Skin epidermis (tissue), 12 donors: ENCODE data around the gene CLPTM1L.

Source experiments
- H3K27ac ChIP-seq, 21 experiments: fragments of 200-600 bp; sonication (generic) in 11 of 21; one replicate each; pipeline ENCODE4 v1.5.0; 2020; ENCODE audit warnings: mild to moderate bottlenecking in 3 of 21, inconsistent platforms in 2 of 21, moderate library complexity in 2 of 21
- H3K4me3 ChIP-seq, 7 experiments: fragments of 200-600 bp; sonication (generic) in 2 of 7; one replicate each; pipeline ENCODE4 v1.5.0; 2020; ENCODE audit warnings: inconsistent platforms in 2 of 7, mild to moderate bottlenecking in 2 of 7, moderate library complexity in 1 of 7

CLPTM1L gene

GRCh38 chr5:1268666-1269065, 76.2 kb downstream of the CLPTM1L start:
- no peak overlapping the region for H3K27ac ChIP-seq
- H3K4me3 ChIP-seq: no peak overlapping the region

DNA sequence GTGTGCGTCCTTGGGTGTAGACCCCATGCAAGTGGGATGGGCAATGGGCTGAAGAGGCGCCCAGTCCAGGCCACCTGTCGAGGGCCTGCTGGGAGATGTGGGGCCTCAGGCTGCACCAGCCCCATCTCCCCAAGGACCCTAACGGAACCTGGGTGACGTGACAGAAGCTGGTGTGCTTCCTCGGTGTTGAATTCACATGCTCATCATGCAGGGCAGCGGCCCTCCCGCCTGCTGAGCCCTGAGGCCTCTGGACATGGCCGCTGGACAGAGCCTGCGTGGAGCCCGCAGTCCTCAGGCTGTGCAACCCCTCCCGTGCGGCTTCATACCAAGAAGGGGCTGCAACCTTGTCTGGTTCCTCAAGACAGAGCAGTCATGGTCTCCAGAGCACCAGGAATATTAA, 76.8 kb downstream of the CLPTM1L start:
- Histone ChIP-seq H3K4me3 (no peak overlapping the region), H3K27ac (no peak overlapping the region)
